NCI-H345 treated with DMSO at 0.1 percent for 48 hours (cell line): ENCODE results near the gene EHD4.
A peak's percentile ranks its signal among the peaks of the same experiment; 100 is the strongest.

Experiments used
- DNase-seq: peaks from one replicate; lab custom pipeline; 2025; ENCODE audit not compliant: unreplicated experiment; lab: John Stamatoyannopoulos, UW

EHD4 gene

DNA sequence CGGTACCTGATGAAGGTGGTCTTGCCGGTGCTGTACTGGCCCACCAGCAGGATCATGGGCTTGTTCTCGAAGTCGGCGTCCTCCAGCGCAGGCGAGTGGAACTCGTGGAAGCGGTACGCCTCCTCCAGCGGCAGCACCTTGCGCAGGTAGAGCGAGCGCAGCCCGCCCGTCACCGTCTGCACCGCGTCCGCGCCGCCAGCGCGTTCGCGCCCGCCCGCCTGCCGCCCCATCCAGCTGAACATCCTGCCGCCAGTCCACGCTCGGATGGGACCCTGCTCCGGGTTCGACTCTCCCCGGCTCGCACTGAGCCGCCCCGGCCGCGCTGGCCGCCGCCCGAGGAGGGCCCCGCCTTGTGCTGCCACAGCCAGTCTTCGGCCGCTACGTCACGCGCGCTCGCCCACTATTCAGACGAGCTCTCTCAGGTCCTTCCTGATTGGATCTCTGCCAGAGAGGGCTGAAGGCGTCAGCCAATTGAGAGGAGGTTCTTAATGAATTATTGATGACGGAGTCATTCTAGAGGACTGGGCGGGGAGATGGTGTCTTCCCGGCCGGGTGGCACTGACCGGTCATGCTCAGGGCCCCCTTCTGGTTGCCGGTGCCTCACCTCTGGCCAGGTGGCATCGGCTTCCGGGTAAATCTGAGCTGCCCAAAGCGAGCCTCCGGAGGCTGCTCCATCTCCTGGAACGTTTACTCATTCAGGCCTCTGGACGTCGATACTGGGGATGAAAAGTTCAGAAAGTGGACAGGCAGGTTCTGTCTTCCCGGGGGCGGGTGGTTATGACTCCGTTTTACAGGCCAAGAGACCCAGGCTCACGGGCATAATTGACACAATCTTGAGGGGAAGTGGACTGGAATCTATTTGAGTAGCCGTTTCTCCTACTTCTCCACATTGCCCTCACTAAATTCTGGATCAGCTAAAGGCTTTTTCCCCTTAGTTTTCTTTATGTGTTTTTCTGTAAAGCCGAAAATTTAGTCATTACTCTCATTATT is at the start of gene EHD4:
Gene EHD4, minus strand, starts transcription at position 305 of the 990 bp plus-strand sequence. Its CDS starts 63 bp downstream, at position 242.
- peak; percentile 91 for DNase-seq

DNA sequence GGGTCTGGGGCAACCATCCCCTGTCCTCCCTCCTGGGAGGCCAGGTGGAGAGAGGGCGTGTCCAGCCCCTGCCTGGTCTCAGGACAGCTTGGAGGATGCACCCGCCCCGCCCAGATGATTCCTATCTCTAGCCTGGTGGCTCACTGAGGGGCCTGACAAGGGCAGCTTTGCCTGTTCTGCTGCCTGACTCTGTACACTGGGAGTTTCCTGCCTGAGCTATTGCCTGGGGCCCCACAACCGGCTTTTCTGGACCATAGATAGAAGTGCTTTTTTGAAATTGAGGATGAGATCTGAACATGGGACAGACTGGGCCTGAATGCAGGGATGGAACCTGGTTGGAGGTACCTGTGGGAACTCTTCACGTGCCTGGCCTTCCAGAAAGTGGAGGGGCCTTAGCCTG is 49.2 kb upstream of the EHD4 start:
- DNase-seq: no peak

DNA sequence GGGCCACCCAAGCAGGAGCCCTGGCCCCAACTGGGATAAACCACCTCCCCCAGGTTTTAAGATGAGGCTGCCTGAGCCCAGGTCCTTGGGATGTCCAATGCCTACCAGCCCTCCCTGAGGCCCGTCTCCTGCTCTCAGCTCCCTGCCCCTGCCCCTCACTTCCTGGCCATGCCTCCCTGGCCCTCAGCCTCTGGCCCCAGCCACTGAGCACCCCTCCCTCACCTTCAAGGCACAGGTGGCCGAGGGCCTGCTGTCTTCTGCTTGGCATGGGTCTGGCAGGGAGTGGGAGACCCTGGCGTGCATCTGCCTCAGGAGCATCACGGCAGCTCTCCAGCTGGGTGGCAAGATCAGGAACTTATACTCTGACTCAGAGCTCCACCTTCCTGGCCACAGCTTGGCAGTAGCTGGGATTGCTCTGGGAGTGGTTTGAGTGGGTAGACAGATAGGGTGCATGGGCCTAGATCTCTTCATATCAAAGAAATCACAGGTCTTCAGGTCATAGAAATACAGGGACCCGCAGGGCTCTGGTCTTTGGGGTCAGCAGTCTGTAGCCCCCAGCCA is 48.4 kb upstream of the EHD4 start, which contains the start of gene PLA2G4E:
Gene PLA2G4E, minus strand, starts transcription at position 330 of the 561 bp plus-strand sequence. Its CDS starts 12 bp downstream, at position 318.
- DNase-seq: no peak

DNA sequence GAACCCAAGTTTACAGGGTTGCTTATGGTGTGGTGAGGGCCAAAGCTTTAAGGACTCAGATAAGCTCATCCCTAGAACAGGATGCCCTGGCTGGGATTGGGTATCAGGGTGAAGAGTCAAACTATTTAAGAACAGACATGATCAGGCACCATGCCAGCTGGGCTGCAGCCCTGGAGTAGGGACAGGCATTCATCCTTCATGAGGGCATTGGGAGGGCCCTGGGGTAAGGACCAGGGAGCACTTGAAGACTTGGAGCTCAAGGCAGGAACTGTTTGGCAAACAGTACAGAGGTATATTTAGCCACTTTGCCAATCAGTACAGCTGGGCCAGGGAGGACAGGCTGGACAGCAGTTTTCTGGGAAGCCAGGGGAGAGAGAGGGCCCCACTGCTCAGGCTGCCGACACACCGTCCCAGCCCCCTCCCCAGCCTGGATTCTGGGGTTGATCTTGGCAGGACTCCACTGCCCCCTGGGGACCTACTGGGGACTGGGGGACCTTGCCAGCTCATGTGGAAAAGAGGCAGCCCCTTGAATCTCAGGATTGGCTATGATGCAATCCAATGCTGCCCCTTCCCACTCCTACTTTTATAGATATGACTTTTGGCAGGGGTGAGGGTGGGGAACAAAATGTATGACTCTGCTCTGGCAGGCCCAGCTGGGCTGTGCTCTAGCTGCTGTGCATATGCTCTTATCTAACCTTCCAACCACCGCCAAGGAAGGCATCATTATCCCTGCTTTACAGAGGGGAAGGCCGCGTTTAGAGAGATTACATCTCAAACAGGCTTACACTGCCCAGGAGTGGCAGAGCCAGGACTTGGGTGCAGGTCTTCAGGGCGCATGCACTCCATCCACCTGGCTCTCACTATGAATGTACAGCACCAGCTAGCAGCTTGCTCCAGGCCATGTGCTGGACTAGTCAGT is 46.2 kb upstream of the EHD4 start:
- DNase-seq: no peak

DNA sequence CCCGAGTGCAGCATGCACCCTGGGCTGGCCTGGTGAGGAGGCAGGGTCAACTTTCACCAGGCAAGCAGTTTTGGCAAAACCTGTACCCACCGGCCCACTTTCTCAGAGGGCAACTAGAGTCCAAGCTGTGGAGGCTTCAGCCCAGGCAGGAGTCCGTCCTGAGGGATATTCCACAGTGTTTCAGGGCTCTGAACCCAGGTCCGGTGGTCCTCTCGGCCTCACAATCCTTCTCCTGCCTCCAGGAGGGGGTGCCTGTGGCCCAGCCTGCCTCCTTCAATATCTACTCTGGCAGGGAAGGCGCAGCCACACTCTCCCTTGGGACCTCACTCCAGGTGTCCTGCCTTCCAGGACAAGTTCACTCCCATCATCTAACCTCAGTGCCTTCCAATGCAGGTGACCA is 44.6 kb upstream of the EHD4 start:
- DNase-seq: no peak

DNA sequence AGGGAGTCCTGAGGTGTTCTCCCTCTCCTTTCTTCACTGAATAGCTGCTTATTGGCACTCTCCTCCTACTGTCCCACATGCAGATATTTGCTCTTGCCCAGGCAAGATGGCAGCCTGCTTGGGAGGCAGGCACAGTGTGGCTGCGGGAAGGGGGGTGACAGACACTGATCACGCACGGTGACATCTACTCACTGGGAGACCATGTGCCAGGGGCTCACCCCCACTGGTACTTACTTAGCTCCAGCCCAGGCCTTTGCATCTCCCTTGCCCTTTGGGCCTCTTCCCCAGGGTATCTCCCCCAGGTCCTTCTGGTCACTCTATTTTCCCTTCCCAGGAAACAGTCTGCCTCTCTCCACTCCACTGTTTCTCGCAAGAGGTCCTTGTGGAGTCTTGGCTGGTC is 42.0 kb upstream of the EHD4 start:
- DNase-seq: no peak

DNA sequence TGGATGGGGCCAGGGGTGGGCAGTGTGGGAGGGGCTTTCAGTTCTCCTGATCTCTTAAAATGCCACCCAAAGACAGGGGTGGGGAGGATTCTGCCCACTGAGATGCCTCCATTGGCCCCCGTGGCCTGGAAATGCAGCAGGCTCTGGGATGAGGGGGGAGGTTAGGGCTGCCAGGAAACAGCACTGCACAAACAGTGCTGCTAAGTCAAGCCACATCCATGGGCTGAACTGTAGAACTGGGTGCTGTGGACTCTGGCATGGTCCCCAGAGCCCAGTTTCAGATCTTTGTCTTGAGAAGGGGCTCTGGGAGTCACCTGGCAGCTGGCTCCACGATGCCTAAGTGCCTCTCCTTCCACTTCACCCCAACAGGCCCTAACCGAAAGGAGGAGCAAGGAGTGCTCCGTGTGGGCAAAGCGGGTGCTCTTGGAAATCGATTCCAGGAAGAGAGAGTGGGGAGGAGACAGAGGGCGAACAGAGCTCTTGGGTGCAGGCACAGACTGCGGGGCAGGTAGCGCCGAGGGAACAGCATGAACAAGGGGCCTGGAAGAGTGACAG is 40.6 kb upstream of the EHD4 start:
- DNase-seq: no peak

DNA sequence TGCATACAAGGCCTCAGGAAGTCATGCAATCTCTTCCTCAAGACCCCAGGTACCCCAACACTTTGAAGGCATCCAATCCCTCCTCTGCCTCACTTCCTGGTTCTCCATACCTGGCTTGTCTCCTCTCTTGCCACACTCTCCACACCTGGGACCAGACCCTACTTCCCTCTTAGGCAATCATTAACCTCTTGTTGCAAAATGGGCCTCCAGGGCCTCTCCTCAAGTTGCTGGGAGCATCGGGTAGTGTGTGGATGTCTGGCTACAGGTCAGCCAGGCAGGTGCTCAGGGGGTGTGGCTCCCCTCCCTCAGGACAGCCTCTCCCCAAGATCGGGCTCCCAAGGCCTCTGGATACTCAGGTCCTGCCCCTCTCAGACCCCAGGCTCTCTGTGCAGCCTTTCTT is 39.9 kb upstream of the EHD4 start:
- DNase-seq: no peak

DNA sequence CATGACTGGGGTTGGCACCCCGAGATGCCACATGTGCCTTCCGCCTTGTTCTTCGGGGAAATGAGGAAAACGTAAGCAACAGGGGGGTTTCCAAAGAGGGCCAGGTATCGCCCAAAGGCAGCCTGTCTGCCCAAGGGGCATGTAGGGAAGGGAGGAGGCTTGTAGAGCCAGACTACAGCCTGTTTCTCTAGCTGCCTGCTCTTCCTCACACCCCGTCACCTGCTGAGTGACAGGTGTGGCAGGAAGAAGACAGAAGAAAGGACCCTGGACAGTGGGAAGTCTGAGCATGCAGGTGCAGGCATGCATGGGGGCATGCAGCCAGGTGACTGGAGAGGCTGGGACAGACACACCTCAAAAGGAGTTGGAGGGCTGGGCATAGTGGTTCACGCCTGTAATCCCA is 38.7 kb upstream of the EHD4 start:
- DNase-seq: no peak

DNA sequence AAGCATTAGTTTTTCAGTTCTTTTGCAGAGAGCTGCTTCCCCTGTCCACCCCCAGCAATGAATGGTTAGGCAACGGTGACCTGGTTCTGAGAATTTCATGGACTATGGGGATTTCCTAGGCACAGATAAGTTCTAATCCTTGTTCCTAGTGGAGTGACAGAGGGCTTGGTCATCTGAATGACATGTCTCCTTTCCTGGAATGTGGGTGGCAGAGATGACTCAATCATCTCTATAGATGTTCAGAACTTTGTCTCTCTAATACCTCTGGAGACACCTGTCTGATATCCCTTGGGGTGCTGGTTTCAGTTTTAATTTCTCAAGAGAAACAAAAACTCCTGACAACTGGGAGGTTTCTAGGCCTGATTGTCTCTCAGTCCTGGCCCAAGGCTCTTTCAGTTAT is 38.1 kb upstream of the EHD4 start:
- DNase-seq: no peak

DNA sequence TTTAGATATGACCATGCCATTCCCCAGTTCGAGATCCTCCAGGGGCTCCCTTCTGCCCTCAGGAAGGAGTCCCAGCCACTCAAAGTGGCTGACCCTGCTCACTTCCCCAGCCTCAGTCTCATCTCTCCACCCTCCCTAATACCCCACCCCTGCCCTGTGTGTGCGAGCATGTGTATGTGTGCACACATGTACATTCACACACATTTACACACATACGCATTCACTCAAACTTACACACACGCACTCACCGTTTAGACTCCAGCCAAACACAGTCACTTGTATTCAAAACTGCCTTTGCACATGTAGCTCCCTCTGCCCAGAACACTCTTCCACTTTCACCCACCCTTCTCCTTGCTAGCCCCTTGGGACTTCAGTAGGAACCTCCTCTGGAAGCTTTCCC is 37.1 kb upstream of the EHD4 start:
- DNase-seq: no peak

DNA sequence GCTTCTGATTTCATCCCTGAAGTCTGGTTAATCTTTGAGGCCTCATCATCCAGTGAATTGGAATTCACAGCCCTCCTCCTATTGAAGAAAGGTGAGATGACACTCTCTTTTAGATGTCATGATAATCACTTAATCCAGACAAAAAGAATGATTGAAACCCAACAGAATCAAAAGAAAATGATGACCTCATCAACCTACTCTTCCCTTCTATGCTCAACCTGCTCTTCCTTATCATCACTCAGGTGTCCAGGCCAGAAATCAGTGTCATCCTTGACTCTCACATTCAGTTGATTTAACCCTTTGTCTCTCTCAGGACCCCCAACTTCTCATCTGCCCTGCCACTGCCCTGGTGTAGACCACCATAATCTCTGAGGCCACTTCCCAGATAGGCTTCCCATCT is 36.7 kb upstream of the EHD4 start:
- DNase-seq: no peak

DNA sequence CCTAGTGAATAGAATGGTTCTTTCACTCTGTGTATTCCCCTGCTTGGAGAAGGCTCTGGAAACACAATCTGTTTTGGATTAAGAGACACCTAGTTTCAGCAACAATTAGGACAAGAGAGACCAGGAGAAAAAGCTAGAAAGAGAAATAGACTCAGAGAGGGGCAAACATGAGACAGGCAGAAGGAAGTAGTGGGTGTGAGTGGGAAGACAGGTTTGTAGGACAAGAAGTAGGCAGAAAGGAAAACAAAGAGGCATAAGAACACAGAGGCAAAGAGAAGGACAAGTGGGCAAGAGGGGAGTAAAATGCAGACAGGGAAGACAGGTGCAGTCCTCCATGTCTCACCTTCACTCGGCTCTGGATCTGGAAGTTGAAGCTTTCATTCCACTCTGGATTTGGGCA is 35.0 kb upstream of the EHD4 start:
- DNase-seq: no peak

DNA sequence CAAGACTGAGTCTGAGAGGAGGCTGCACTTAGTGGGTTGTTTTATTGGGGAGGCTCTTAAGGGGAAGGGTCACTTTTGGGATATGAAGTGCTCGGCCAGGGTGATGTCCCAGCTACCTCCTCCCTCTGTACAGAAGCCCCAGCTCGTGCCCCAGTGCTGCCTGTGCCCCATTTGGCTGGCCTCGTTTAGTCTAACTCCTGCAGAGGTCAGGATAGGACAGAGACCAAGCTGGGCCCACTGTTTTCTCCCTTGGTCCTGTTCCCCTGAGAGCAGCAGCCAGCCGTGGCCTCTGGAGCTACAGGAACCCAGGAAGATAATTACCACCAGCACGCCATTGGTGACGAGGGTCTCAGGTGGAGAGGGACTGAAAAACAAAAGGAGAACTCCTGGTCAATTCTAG is 30.0 kb upstream of the EHD4 start:
- no peak for DNase-seq

DNA sequence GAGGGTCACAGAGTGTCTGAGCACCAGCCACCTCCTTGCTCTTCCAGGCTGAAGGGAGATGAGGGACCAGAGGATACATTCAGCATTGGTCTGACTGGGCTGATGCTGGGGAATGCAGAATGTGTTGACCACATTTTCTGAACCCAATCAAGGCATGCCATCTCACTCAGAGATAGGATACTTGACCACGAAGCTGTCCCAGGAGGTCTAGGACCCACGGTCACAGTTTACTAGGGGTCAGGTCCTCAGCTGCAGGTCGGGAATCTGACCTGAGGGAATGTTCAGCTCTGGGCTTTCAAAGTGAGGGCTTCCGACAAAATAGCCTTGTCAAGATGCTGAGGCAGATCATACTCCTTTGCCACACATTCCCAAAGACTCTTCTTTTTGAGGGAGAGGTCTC is 28.9 kb upstream of the EHD4 start:
- DNase-seq: no peak

DNA sequence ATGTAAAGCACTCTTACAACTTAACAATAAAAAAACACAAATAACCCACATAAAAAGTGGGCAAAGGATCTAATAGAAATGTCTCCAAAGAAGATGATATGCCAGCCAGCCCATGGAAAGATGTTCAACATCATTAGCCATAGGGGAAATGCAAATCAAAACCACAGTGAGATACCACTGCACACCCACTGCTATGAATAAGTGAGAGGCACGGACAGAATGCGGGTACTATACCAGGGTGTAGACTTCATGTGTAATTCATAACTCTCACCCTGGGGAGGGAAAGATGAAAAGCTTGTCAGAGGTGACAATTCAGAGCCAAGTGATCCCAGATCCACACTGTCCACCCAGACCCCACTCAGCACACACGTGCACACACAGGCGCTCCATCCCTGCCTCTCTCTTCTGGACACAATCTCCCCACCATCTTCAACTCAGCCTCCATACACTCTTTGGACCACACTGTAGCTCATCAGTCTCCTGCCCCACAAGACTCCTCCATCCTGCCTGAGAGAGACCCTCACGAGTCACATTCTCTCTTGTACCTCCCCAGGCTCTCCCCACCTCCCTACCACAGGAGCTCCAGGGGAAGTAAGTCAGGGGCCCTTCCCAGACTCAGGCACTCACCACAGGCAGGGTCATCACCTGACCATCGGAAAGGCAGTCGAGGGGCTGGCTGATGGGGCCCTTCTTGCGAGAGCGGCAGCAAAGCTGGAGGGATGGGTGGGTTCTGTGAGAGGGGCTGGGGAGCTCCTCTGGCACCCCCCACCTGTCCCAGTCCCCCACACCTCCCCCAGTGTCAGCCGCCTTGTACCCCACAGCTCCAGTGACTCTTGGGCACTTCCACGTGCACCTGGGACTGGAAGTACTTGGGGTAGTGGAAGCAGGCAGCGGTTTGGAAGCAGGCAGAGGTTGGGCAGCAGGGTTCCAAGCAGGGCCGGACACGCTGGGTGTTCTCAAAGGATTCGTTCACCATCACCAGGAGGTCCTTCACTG is 27.2 kb upstream of the EHD4 start:
- DNase-seq: no peak

DNA sequence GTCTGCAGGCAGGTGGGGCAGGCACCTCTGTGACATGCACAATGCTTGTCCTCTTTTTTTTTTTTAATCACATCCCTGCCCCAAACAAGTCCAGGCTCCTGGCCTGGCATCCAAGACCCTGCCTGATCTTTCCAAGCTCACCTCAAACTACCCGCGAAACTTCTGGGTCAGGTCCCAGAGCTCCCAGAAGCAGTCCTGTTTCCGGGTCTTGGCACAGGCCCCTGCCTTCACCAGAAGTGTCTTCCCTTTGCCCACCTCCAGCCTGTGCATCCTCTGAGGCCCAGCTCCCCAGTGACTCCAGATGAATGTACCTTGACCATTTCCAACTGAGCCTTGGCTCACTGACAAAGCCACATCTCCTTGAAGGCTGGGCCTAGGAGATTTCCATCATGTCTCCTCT is 25.5 kb upstream of the EHD4 start:
- no peak for DNase-seq

DNA sequence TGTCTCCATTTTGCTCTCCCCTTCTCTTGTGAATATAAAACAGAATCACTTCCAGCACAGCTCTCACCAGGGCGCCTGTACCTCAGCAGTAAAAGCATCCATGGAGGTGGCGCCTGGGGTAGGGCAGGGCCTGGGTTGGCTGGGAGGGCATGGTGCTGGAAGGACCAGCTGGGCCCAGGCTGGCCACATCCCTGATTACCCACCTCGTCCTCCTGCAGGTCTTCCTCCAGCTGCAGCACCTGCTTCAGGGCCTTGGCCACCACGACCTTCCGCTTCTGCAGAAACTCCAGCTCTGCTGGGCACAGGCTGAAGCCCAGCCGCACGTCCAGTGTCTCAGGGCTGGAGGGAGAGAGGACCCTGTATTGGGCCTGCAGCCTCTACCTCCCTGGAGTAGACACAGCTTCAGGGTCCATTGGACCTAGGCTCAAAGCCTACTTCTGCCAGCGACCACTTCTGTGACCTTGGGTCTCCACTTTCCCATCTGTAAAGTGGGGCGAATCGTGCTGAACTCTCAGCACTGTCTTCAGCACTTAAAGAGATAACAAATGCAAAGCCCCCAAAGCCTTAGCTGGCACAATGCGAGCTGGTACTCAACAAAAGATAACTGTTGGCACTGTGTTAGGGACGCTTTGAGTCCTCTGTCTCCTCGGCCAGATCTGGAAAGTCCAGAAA is 24.7 kb upstream of the EHD4 start:
- no peak for DNase-seq

DNA sequence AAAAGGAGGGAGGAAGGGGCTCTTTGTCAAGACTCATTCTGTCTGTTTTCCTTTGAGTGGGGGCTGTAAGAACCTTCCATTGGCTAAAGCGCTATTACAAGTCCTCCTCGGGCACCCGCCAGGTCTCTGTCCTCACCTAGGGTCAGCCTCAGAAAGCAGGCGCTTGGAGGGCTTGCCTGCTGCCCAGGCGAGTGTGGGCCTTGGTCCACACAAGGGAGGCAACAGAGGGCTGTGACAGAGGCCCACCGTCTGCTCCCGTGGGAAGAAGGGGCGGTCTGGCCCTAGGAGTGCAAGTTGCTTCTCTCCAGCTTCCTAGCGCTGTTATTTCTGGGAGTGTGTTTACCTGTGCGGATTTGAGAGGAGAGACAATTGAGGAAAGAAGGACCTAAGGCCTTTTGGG is 24.0 kb upstream of the EHD4 start:
- no peak for DNase-seq
